HL-60 (cell line): Measurements from ENCODE around the gene PYDC1.

Experiments used
- GABPA ChIP-seq: IDR thresholded peaks from 2 replicates; pipeline ENCODE4 v1.6.1; 2012; ENCODE audit warnings: low read depth
- POLR2AphosphoS5 ChIP-seq: IDR thresholded peaks from 2 replicates; pipeline ENCODE4 v1.6.1; 2012; ENCODE audit warnings: low read depth
- SPI1 ChIP-seq: IDR thresholded peaks from 2 replicates; pipeline ENCODE4 v1.6.1; 2012; ENCODE audit warnings: low read depth, mild to moderate bottlenecking, borderline replicate concordance
- TF ChIP-seq, protein P1 (sequence below): IDR thresholded peaks from one replicate; pipeline ENCODE4 v1.5.1; 2011; ENCODE audit warnings: low read length, control low read depth, inconsistent platforms; ENCODE audit not compliant: insufficient read depth
- TF ChIP-seq, protein P2 (sequence below): IDR thresholded peaks from 2 replicates; pipeline ENCODE4 v1.6.1; 2012; ENCODE audit warnings: low read depth; ENCODE audit not compliant: insufficient replicate concordance

DNA sequence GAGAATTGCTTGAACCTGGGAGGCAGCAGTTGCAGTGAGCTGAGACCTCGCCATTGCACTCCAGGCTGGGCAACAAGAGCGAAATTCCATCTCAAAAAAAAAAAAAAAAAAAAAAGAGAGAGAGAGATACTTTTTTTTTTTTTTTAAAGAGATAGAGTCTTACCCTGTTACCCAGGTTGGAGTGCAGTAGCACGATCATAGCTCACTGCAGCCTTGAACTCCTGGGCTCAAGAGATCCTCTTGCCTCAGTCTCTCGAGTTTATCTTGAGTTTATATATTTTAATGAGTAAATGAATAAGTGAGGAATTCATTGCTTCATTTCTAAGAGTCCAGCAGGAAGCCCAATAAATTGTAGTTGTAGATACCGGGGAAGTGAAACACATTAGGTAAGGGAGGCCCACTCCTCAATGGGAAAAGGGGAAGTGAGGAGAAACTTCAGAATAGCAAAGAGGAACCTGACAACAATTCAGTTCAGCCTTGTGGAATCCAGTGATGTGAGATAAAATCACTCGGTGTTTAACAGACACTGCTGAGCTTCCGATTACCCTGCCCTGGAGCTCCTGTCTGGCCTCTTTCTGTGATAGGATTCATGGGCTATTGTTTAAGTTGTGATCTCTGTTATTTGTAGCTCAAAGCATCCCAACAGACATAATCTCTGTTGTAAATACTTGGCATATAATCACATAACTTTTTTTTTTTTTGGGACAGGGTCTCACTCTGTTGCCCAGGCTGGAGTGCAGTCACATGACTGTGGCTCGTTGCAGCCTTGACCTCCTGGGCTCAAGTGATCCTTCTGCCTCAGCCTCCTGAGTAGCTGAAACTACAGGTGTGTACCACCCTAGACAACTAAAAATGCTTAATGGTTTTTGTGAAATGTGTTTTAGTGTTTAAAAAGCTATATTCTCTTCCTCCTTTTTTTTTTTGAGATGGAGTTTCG is 27.1 kb upstream of the PYDC1 start:
- TF ChIP-seq, protein P1, sequence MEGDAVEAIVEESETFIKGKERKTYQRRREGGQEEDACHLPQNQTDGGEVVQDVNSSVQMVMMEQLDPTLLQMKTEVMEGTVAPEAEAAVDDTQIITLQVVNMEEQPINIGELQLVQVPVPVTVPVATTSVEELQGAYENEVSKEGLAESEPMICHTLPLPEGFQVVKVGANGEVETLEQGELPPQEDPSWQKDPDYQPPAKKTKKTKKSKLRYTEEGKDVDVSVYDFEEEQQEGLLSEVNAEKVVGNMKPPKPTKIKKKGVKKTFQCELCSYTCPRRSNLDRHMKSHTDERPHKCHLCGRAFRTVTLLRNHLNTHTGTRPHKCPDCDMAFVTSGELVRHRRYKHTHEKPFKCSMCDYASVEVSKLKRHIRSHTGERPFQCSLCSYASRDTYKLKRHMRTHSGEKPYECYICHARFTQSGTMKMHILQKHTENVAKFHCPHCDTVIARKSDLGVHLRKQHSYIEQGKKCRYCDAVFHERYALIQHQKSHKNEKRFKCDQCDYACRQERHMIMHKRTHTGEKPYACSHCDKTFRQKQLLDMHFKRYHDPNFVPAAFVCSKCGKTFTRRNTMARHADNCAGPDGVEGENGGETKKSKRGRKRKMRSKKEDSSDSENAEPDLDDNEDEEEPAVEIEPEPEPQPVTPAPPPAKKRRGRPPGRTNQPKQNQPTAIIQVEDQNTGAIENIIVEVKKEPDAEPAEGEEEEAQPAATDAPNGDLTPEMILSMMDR: no peak
- TF ChIP-seq POLR2AphosphoS5 (no peak), SPI1 (peak; percentile 100), GABPA (no peak)
- TF ChIP-seq, protein P2, sequence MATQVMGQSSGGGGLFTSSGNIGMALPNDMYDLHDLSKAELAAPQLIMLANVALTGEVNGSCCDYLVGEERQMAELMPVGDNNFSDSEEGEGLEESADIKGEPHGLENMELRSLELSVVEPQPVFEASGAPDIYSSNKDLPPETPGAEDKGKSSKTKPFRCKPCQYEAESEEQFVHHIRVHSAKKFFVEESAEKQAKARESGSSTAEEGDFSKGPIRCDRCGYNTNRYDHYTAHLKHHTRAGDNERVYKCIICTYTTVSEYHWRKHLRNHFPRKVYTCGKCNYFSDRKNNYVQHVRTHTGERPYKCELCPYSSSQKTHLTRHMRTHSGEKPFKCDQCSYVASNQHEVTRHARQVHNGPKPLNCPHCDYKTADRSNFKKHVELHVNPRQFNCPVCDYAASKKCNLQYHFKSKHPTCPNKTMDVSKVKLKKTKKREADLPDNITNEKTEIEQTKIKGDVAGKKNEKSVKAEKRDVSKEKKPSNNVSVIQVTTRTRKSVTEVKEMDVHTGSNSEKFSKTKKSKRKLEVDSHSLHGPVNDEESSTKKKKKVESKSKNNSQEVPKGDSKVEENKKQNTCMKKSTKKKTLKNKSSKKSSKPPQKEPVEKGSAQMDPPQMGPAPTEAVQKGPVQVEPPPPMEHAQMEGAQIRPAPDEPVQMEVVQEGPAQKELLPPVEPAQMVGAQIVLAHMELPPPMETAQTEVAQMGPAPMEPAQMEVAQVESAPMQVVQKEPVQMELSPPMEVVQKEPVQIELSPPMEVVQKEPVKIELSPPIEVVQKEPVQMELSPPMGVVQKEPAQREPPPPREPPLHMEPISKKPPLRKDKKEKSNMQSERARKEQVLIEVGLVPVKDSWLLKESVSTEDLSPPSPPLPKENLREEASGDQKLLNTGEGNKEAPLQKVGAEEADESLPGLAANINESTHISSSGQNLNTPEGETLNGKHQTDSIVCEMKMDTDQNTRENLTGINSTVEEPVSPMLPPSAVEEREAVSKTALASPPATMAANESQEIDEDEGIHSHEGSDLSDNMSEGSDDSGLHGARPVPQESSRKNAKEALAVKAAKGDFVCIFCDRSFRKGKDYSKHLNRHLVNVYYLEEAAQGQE: no peak
